Dendritic cell treated with granulocyte-macrophage colony-stimulating factor and Interleukin-4, amounts not matched to agents 40 ng/mL and 50 ng/mL, for 4 days (primary cell): Measurements from ENCODE around the gene NFRKB.

ENCODE experiments used
- H3K27ac Mint-ChIP-seq: one replicate; pipeline ENCODE4 v1.8.0; 2022; ENCODE audit warnings: mild to moderate bottlenecking, mixed read lengths
- H3K27me3 Mint-ChIP-seq: one replicate; pipeline ENCODE4 v1.8.0; 2022; ENCODE audit warnings: mild to moderate bottlenecking, mixed read lengths
- H3K36me3 Mint-ChIP-seq: one replicate; pipeline ENCODE4 v1.8.0; 2022; ENCODE audit warnings: low read depth, mixed read lengths
- H3K4me1 Mint-ChIP-seq: one replicate; pipeline ENCODE4 v1.8.0; 2022; ENCODE audit warnings: low read depth, mixed read lengths
- H3K4me3 Mint-ChIP-seq: one replicate; pipeline ENCODE4 v1.8.0; 2022; ENCODE audit warnings: mild to moderate bottlenecking, moderate library complexity, mixed read lengths
- H3K9me3 Mint-ChIP-seq: one replicate; pipeline ENCODE4 v1.8.0; 2022; ENCODE audit warnings: mixed read lengths
- intact Hi-C: fragments of 100-400 bp; cut with micrococcal nuclease; formaldehyde crosslinking; loops from one replicate; pipeline ENCODE4 v1.15.0; 2022

NFRKB gene

DNA sequence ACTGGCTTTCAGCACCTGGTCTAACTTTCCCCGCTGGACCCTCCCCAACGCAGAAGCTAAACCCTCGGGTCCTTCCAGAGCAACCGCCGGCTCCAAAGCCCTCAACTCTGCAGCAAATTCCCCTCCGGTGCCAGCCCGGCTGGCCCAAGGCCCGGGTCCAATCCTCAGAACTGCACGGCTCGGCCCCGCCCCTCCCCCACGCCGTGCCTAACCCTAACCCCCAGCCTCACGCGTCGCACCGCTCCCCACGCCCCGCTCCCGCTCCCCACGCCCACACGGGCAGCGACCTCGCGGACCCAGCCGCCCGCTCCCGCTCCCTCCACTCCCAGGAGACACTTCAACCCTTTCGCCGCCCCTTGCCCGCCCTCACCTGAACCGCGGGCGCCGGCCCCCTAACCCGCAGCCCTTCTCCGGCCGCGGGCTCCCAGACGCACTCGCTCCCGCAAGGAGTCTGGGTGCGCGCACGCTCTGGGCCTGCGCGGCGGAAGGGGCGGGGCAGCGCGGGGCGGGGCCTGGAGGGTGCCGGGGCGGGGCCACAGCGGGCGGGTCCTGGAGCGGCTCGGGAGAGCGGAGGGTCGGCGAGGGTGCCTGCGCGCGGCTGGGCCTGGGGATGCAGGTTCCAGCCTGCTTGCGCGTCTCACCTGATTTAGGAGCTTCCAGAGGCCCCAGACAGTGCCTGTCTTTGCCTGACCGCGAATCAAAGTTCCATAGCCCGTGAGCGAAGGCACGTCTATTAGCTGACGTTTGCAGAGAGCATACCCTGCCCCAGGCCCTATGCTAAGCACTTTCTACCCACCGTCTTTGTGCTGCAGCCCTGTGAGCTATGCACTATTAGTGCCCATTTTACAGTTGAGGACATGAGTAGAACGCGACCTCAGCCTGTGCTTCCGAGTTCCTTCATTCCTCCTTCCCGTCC, at the start of gene NFRKB:
Gene NFRKB (minus strand): TSS at position 453 of the 916 bp plus-strand sequence. CDS start 2,729 bp downstream, outside the sequence.
- Mint-ChIP-seq H3K36me3 (peaks cover 43% of the 10 kb centered on the region), H3K9me3 (no peaks in the 10 kb centered on the region), H3K27me3 (no peaks in the 10 kb centered on the region), H3K27ac (peak within 1 kb of the TSS; percentile 94), H3K4me3 (peak within 1 kb of the TSS; percentile 90), H3K4me1 (peaks cover 38% of the 10 kb centered on the region)
- intact Hi-C loops = loop anchor here (10.0 kb wide), 1 partner anchor 419 kb away; the partner anchor contains the start of gene ZBTB44

- Mint-ChIP-seq H3K4me3 (no peak overlapping the region), H3K27ac (no peak overlapping the region), H3K9me3 (no peaks in the 10 kb centered on the region), H3K36me3 (peaks cover 68% of the 10 kb centered on the region), H3K27me3 (no peaks in the 10 kb centered on the region), H3K4me1 (peaks cover 24% of the 10 kb centered on the region)
- intact Hi-C loops = no loop called here
These were observed 49.3 kb upstream of the NFRKB start for GRCh38 chr11:129944696-129945095.

- H3K9me3 Mint-ChIP-seq = no peaks in the 10 kb centered on the region
- H3K4me1 Mint-ChIP-seq = peaks cover 9% of the 10 kb centered on the region
- no peak overlapping the region for H3K4me3 Mint-ChIP-seq
- intact Hi-C loops = no loop called here
- H3K36me3 Mint-ChIP-seq = peaks cover 79% of the 10 kb centered on the region
- H3K27me3 Mint-ChIP-seq = no peaks in the 10 kb centered on the region
- H3K27ac Mint-ChIP-seq = no peak overlapping the region
These were observed 47.7 kb upstream of the NFRKB start for GRCh38 chr11:129943036-129943435.

GRCh38 chr11:129939510-129939909, 44.1 kb upstream of the NFRKB start:
- Mint-ChIP-seq H3K27me3 (no peaks in the 10 kb centered on the region), H3K4me3 (no peak overlapping the region), H3K36me3 (peaks cover 56% of the 10 kb centered on the region), H3K9me3 (no peaks in the 10 kb centered on the region), H3K4me1 (no peaks in the 10 kb centered on the region), H3K27ac (no peak overlapping the region)
- intact Hi-C loops = loop anchor here (10.0 kb wide), 1 partner anchor 45 kb away; no protein-coding TSS in a partner anchor

DNA sequence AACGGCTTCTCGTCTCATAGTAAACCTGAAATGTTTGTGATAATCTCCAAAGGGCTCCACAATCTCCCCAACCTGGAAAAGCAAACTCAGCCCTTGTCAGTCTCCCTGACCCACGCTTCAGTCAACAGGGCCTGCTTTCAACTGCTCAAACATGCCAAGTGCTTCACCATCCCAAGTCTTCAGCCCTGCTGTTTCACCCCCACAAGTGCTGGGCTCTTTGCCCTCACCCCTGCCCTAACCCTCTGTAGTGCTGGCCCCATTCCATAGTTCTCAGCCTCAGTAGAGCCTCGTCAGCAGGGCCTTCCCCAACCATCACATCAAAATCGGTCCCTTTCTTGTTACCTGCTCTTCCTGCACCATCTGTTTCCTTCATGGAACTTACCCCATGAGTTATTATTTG, 43.4 kb upstream of the NFRKB start:
- H3K36me3 Mint-ChIP-seq = peaks cover 58% of the 10 kb centered on the region
- no peaks in the 10 kb centered on the region for H3K4me1 Mint-ChIP-seq
- no peaks in the 10 kb centered on the region for H3K27me3 Mint-ChIP-seq
- intact Hi-C loops = loop anchor here (10.0 kb wide), 1 partner anchor 46 kb away; no protein-coding TSS in a partner anchor
- H3K9me3 Mint-ChIP-seq = no peaks in the 10 kb centered on the region
- H3K27ac Mint-ChIP-seq = no peak overlapping the region
- no peak overlapping the region for H3K4me3 Mint-ChIP-seq

DNA sequence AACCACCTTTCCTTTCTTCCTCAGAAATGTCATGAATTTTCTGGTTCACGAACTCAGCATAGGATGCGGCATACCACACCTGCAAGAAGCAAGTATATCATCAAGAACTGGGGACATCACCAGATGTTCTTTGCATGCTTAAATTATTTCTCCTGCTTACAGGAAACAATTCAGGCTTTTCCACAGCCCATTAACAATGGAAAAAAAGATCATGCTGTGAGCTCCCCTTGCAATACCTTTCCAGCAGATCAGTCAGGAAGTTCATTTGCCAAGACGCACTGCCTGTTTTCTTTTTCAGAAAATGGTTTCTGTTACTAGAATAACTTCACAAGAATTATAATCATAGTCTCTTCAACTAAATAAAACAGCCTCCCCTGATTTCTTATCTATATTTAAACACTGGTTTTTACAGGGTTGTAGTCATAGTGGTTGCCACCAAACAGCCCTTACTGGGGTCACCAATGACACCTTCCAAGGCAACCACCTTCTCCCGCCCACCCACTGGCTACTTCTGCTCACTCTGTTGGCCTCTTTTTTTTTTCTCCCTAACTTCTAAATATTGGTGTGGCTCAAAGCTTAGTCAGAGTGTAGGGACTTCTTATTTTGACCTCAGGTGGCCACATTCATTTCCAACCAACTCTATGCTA, 42.3 kb upstream of the NFRKB start:
- no peak overlapping the region for H3K4me3 Mint-ChIP-seq
- no peak overlapping the region for H3K27ac Mint-ChIP-seq
- H3K27me3 Mint-ChIP-seq = no peaks in the 10 kb centered on the region
- H3K9me3 Mint-ChIP-seq = no peaks in the 10 kb centered on the region
- no peaks in the 10 kb centered on the region for H3K4me1 Mint-ChIP-seq
- H3K36me3 Mint-ChIP-seq = peaks cover 56% of the 10 kb centered on the region
- intact Hi-C loops = loop anchor here (10.0 kb wide), 1 partner anchor 47 kb away; no protein-coding TSS in a partner anchor

- Mint-ChIP-seq H3K4me3 (no peak overlapping the region), H3K9me3 (no peaks in the 10 kb centered on the region), H3K4me1 (peaks cover 5% of the 10 kb centered on the region), H3K27me3 (no peaks in the 10 kb centered on the region), H3K36me3 (peaks cover 54% of the 10 kb centered on the region), H3K27ac (no peak overlapping the region)
- intact Hi-C loops = loop anchor here (10.0 kb wide), 1 partner anchor 49 kb away; no protein-coding TSS in a partner anchor
These were observed 40.3 kb upstream of the NFRKB start for GRCh38 chr11:129935723-129936122.

GRCh38 chr11:129933891-129934290, 38.5 kb upstream of the NFRKB start:
- no peak overlapping the region for H3K4me3 Mint-ChIP-seq
- intact Hi-C loops = loop anchor here (10.0 kb wide), 1 partner anchor 51 kb away; no protein-coding TSS in a partner anchor
- H3K27me3 Mint-ChIP-seq = no peaks in the 10 kb centered on the region
- H3K4me1 Mint-ChIP-seq = peaks cover 23% of the 10 kb centered on the region
- H3K27ac Mint-ChIP-seq = no peak overlapping the region
- no peaks in the 10 kb centered on the region for H3K9me3 Mint-ChIP-seq
- H3K36me3 Mint-ChIP-seq = peaks cover 50% of the 10 kb centered on the region

GRCh38 chr11:129933262-129933661, 37.9 kb upstream of the NFRKB start:
- Mint-ChIP-seq H3K9me3 (no peaks in the 10 kb centered on the region), H3K27ac (no peak overlapping the region), H3K4me1 (peaks cover 27% of the 10 kb centered on the region), H3K36me3 (peaks cover 44% of the 10 kb centered on the region), H3K4me3 (no peak overlapping the region), H3K27me3 (no peaks in the 10 kb centered on the region)
- intact Hi-C loops = loop anchor here (10.0 kb wide), 1 partner anchor 52 kb away; no protein-coding TSS in a partner anchor

DNA sequence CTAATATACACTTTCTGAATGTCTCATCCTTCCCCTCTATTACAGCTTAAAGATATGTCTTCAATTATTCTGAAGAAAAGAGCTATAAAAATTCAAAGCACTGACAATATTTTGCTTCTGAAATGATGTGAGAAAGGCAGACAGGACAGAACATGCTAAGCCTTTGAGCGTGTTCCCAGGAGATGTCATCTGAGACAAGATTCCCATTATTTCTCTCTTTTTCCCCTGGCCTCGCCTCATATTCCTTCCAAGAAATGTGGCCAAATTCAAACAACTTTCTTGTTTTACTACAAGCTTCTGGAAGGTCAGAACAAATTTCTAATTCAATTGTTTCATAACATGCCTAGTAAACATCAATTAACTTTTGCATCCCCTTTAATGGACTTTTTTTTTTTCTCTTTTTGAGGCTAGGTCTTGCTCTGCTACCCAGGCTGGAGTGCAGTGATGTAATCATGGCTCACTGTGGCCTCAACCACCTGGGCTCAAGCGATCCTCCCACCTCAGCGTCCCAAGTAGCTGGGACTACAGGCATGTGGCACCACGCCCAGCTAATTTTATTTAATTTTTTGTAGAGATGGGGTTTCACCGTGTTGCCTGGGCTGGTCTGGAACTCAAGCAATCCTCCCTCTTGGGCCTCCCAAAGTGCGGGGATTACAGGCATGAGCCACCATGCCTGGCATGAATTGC, 37.1 kb upstream of the NFRKB start:
- H3K27me3 Mint-ChIP-seq = no peaks in the 10 kb centered on the region
- no peaks in the 10 kb centered on the region for H3K9me3 Mint-ChIP-seq
- intact Hi-C loops = loop anchor here (10.0 kb wide), 1 partner anchor 52 kb away; no protein-coding TSS in a partner anchor
- peaks cover 41% of the 10 kb centered on the region for H3K36me3 Mint-ChIP-seq
- peaks cover 27% of the 10 kb centered on the region for H3K4me1 Mint-ChIP-seq
- H3K4me3 Mint-ChIP-seq = no peak overlapping the region
- no peak overlapping the region for H3K27ac Mint-ChIP-seq

GRCh38 chr11:129930743-129931142, 35.4 kb upstream of the NFRKB start:
- Mint-ChIP-seq H3K4me1 (peaks cover 27% of the 10 kb centered on the region), H3K4me3 (no peak overlapping the region), H3K36me3 (peaks cover 42% of the 10 kb centered on the region), H3K27me3 (no peaks in the 10 kb centered on the region), H3K27ac (no peak overlapping the region), H3K9me3 (no peaks in the 10 kb centered on the region)
- intact Hi-C loops = loop anchor here (10.0 kb wide), 1 partner anchor 54 kb away; no protein-coding TSS in a partner anchor

DNA sequence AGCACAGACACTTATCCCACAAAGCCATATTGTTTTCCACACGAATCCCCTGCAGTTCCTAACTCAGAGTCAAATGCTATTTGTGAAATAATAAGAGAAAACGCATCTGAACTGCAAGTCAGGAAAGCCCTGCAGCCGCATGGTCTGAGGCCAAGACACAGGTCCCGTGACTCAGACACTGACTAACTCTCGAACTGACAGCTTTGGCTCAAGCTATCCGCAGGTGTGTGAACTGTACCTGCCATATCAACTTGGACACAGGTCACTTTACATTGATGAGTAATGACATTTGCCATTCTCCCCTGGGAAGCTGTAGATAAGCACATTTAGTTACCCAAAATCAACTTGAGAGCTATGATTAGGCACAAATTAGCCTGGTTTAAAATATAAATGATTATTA, 34.9 kb upstream of the NFRKB start:
- no peaks in the 10 kb centered on the region for H3K27me3 Mint-ChIP-seq
- no peak overlapping the region for H3K27ac Mint-ChIP-seq
- peaks cover 45% of the 10 kb centered on the region for H3K36me3 Mint-ChIP-seq
- H3K9me3 Mint-ChIP-seq = no peaks in the 10 kb centered on the region
- peaks cover 27% of the 10 kb centered on the region for H3K4me1 Mint-ChIP-seq
- intact Hi-C loops = loop anchor here (10.0 kb wide), 1 partner anchor 55 kb away; no protein-coding TSS in a partner anchor
- H3K4me3 Mint-ChIP-seq = no peak overlapping the region

DNA sequence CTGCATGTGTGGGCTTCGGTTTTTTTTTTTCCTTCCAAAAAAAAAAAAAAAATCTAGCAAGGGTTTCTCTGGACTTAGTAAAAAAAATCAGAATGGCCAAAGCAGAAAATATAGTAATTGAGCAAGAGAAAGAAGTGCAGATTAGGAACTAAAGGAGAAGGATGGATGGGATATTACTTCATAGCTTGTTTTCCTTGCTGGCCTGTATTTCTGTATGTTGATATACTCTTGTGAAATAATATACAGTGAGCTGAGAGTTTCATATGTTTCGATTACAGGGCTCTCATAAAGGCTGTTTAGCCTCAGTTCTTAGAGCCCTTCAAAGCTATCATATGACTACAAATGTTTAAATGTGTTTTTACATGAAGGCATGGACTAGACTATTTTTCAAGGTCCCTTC, 34.3 kb upstream of the NFRKB start:
- Mint-ChIP-seq H3K4me3 (no peak overlapping the region), H3K27ac (no peak overlapping the region), H3K9me3 (no peaks in the 10 kb centered on the region), H3K4me1 (peaks cover 27% of the 10 kb centered on the region), H3K36me3 (peaks cover 45% of the 10 kb centered on the region), H3K27me3 (no peaks in the 10 kb centered on the region)
- intact Hi-C loops = loop anchor here (10.0 kb wide), 2 partner anchors 55 to 145 kb away; no protein-coding TSS in a partner anchor
